WTC11 (cell line): Measurements from ENCODE around the gene IRS2. TPM values are rescaled to one million over a fixed set of nuclear protein-coding genes. Genes with fewer than 3 reads are reported as not detected.

ENCODE experiments used
- ATAC-seq: fragments of 200-7000 bp; cut with Tn5 transposase; 2 replicates; pipeline ENCODE4 v1.10.0; 2021; ENCODE audit warnings: mild to moderate bottlenecking, moderate library complexity
- CTCF ChIA-PET: fragments of 300-600 bp; sonication (Branson Sonifier 250); formaldehyde crosslinking; loops from one replicate; lab custom pipeline; 2021; ENCODE audit warnings: antibody characterized with exemption; lab: Charles Lee
- POLR2A ChIA-PET: fragments of 350-600 bp; sonication (Branson Sonifier 250); formaldehyde crosslinking; loops from one replicate; lab custom pipeline; 2021; ENCODE audit warnings: antibody characterized with exemption; lab: Charles Lee
- DNase-seq: peaks from one replicate; pipeline ENCODE4 v3.0.0; 2021; ENCODE audit warnings: low spot score
- H3K27ac Mint-ChIP-seq: 2 replicates; pipeline ENCODE4 v1.8.0; 2021; ENCODE audit warnings: mixed read lengths
- H3K27me3 Mint-ChIP-seq: 2 replicates; pipeline ENCODE4 v1.8.0; 2021; ENCODE audit warnings: low read depth, mild to moderate bottlenecking, moderate library complexity, mixed read lengths
- H3K36me3 Mint-ChIP-seq: 2 replicates; pipeline ENCODE4 v1.8.0; 2021; ENCODE audit warnings: mixed read lengths
- H3K4me1 Mint-ChIP-seq: 2 replicates; pipeline ENCODE4 v1.8.0; 2022; ENCODE audit warnings: mixed read lengths
- H3K4me3 Mint-ChIP-seq: 2 replicates; pipeline ENCODE4 v1.8.0; 2021; ENCODE audit warnings: mild to moderate bottlenecking, moderate library complexity, mixed read lengths
- H3K9me3 Mint-ChIP-seq: 2 replicates; pipeline ENCODE4 v1.8.0; 2021; ENCODE audit warnings: mixed read lengths
- ATF1 ChIP-seq: sonication (generic); formaldehyde crosslinking; IDR thresholded peaks from 2 replicates; pipeline ENCODE4 v1.8.1; 2023; ENCODE audit warnings: mild to moderate bottlenecking, moderate library complexity, missing genetic modification reagents
- CREM ChIP-seq: sonication (generic); formaldehyde crosslinking; IDR thresholded peaks from 2 replicates; pipeline ENCODE4 v1.8.1; 2022; ENCODE audit warnings: mild to moderate bottlenecking, missing genetic modification reagents, moderate library complexity
- E2F1 ChIP-seq: sonication (generic); formaldehyde crosslinking; IDR thresholded peaks from 2 replicates; pipeline ENCODE4 v1.8.0; 2022; ENCODE audit warnings: mild to moderate bottlenecking, missing genetic modification reagents
- ELF4 ChIP-seq: sonication (generic); formaldehyde crosslinking; IDR thresholded peaks from 2 replicates; pipeline ENCODE4 v1.8.1; 2022; ENCODE audit warnings: low read depth, mild to moderate bottlenecking, moderate library complexity, missing genetic modification reagents
- ERG ChIP-seq: fragments of 250-450 bp; sonication (Bioruptor Pico); IDR thresholded peaks from 2 replicates; pipeline ENCODE4 v1.8.0; 2021; ENCODE audit warnings: mild to moderate bottlenecking
- ESRRA ChIP-seq: sonication (generic); formaldehyde crosslinking; IDR thresholded peaks from 2 replicates; pipeline ENCODE4 v1.8.1; 2022; ENCODE audit warnings: mild to moderate bottlenecking, missing genetic modification reagents, borderline replicate concordance
- GRHL2 ChIP-seq: fragments of 250-450 bp; sonication (Bioruptor Pico); IDR thresholded peaks from 2 replicates; pipeline ENCODE4 v1.8.0; 2022; ENCODE audit warnings: mild to moderate bottlenecking, moderate library complexity; ENCODE audit not compliant: insufficient replicate concordance, severe bottlenecking
- JUN ChIP-seq: sonication (generic); formaldehyde crosslinking; IDR thresholded peaks from 2 replicates; pipeline ENCODE4 v1.8.0; 2023; ENCODE audit warnings: mild to moderate bottlenecking, missing genetic modification reagents
- PRRX2 ChIP-seq: fragments of 250-450 bp; sonication (Bioruptor Pico); IDR thresholded peaks from 2 replicates; pipeline ENCODE4 v1.8.0; 2021; ENCODE audit warnings: mild to moderate bottlenecking
- STAT6 ChIP-seq: sonication (generic); formaldehyde crosslinking; conservative IDR thresholded peaks from 2 replicates; pipeline ENCODE4 v1.8.1; 2023; ENCODE audit warnings: mild to moderate bottlenecking, low read depth, missing genetic modification reagents, moderate library complexity
- TCF7 ChIP-seq: sonication (generic); formaldehyde crosslinking; IDR thresholded peaks from 2 replicates; pipeline ENCODE4 v1.8.0; 2022; ENCODE audit warnings: mild to moderate bottlenecking, low read depth, missing genetic modification reagents, moderate library complexity
- TP53 ChIP-seq: sonication (generic); formaldehyde crosslinking; IDR thresholded peaks from 2 replicates; pipeline ENCODE4 v1.8.1; 2023; ENCODE audit warnings: mild to moderate bottlenecking, missing genetic modification reagents
- ZMAT4 ChIP-seq: fragments of 250-450 bp; sonication (Bioruptor Pico); IDR thresholded peaks from 2 replicates; pipeline ENCODE4 v1.9.0; 2021; ENCODE audit warnings: mild to moderate bottlenecking
- ZNF121 ChIP-seq: sonication (generic); formaldehyde crosslinking; IDR thresholded peaks from 2 replicates; pipeline ENCODE4 v1.8.0; 2023; ENCODE audit warnings: missing genetic modification reagents
- ZNF219 ChIP-seq: sonication (generic); formaldehyde crosslinking; IDR thresholded peaks from 2 replicates; pipeline ENCODE4 v1.8.0; 2023; ENCODE audit warnings: missing genetic modification reagents, mild to moderate bottlenecking, borderline replicate concordance
- total RNA-seq: library from RNA; stranded (reverse); gene quantifications from 3 replicates; pipeline ENCODE4 v1.2.3, GENCODE V29; 2021
- TF ChIP-seq, protein P1 (sequence below): sonication (generic); formaldehyde crosslinking; IDR thresholded peaks from 2 replicates; pipeline ENCODE4 v1.8.1; 2023; ENCODE audit warnings: mild to moderate bottlenecking, missing genetic modification reagents, moderate library complexity
- TF ChIP-seq, protein P2 (sequence below): sonication (generic); formaldehyde crosslinking; IDR thresholded peaks from 2 replicates; pipeline ENCODE4 v1.8.1; 2023; ENCODE audit warnings: mild to moderate bottlenecking, moderate library complexity, missing genetic modification reagents
- TF ChIP-seq, protein P3 (sequence below): fragments of 250-450 bp; sonication (Bioruptor Pico); IDR thresholded peaks from 2 replicates; pipeline ENCODE4 v1.9.0; 2021; ENCODE audit warnings: mild to moderate bottlenecking

Gene IRS2
- total RNA-seq, 1 experiment from 2014 or later: 20.5 TPM

DNA sequence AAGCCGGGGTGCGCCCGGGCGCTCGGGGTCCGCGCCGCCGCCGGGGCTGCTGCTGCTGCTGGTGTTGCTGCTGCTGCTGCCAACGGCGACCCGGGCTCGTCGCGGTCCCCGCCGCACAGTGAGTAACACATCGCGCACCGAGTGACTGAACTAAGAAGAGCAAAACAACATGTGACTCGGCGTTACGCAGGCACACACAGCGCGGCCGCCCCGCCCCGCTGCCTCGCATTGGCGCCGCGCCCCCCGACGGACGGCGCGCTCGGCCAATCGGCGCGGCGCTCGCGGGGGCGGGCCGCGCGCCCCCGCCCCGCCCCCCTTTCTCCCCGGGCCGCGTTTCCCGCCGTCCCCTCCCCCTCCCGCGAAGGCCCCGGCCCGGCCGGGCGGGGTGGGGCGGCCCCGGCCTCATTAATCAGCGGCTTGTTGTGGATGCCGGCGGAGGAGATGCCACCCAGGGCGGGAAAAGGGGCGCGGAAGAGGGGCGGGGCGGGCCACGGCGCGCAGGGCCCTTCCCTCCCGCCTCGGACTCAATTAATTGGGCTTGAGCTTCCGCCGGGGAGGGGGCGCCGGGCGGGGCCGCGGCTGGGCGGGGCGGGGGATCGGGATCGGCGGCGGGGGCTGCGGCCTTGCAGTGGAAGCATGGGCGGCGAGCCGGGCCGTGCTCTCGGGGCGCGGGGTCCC is at the start of gene IRS2 (continued):
- TF ChIP-seq STAT6 (CRISPR knock-in tag): no peak
- TF ChIP-seq CREM (CRISPR knock-in tag): no peak
- TF ChIP-seq, protein P1, sequence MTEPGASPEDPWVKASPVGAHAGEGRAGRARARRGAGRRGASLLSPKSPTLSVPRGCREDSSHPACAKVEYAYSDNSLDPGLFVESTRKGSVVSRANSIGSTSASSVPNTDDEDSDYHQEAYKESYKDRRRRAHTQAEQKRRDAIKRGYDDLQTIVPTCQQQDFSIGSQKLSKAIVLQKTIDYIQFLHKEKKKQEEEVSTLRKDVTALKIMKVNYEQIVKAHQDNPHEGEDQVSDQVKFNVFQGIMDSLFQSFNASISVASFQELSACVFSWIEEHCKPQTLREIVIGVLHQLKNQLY (CRISPR knock-in tag): no peak
- TF ChIP-seq, protein P2, sequence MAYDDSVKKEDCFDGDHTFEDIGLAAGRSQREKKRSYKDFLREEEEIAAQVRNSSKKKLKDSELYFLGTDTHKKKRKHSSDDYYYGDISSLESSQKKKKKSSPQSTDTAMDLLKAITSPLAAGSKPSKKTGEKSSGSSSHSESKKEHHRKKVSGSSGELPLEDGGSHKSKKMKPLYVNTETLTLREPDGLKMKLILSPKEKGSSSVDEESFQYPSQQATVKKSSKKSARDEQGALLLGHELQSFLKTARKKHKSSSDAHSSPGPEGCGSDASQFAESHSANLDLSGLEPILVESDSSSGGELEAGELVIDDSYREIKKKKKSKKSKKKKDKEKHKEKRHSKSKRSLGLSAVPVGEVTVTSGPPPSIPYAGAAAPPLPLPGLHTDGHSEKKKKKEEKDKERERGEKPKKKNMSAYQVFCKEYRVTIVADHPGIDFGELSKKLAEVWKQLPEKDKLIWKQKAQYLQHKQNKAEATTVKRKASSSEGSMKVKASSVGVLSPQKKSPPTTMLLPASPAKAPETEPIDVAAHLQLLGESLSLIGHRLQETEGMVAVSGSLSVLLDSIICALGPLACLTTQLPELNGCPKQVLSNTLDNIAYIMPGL (CRISPR knock-in tag): no peak
- no peak for TF ChIP-seq TCF7
- no peak for TF ChIP-seq ZNF219 (CRISPR knock-in tag)
- TF ChIP-seq ELF4 (CRISPR knock-in tag): no peak
- TF ChIP-seq TP53 (CRISPR knock-in tag): no peak
- no peak for TF ChIP-seq E2F1 (CRISPR knock-in tag)
- TF ChIP-seq GRHL2 (CRISPR knock-in tag): no peak
- no peak for TF ChIP-seq ERG (CRISPR knock-in tag)
- no peak for TF ChIP-seq ZNF121 (CRISPR knock-in tag)
- TF ChIP-seq PRRX2 (CRISPR knock-in tag): no peak
- TF ChIP-seq ATF1 (CRISPR knock-in tag): no peak
- no peak for TF ChIP-seq ZMAT4
- no peak for TF ChIP-seq ESRRA (CRISPR knock-in tag)
- TF ChIP-seq JUN (CRISPR knock-in tag): no peak
- TF ChIP-seq, all 79 proteins: peak for 11

GRCh38 chr13:109834973-109835720 is 48.8 kb upstream of the IRS2 start:
- TF ChIP-seq, protein P3, sequence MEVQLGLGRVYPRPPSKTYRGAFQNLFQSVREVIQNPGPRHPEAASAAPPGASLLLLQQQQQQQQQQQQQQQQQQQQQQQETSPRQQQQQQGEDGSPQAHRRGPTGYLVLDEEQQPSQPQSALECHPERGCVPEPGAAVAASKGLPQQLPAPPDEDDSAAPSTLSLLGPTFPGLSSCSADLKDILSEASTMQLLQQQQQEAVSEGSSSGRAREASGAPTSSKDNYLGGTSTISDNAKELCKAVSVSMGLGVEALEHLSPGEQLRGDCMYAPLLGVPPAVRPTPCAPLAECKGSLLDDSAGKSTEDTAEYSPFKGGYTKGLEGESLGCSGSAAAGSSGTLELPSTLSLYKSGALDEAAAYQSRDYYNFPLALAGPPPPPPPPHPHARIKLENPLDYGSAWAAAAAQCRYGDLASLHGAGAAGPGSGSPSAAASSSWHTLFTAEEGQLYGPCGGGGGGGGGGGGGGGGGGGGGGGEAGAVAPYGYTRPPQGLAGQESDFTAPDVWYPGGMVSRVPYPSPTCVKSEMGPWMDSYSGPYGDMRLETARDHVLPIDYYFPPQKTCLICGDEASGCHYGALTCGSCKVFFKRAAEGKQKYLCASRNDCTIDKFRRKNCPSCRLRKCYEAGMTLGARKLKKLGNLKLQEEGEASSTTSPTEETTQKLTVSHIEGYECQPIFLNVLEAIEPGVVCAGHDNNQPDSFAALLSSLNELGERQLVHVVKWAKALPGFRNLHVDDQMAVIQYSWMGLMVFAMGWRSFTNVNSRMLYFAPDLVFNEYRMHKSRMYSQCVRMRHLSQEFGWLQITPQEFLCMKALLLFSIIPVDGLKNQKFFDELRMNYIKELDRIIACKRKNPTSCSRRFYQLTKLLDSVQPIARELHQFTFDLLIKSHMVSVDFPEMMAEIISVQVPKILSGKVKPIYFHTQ (CRISPR knock-in tag): no peak
- no peak for TF ChIP-seq TP53 (CRISPR knock-in tag)
- ChIA-PET POLR2A (no interaction called here), CTCF (no interaction called here)
- no peak overlapping the region for H3K27ac Mint-ChIP-seq
- no peak overlapping the region for H3K4me3 Mint-ChIP-seq
- no peaks in the 10 kb centered on the region for H3K27me3 Mint-ChIP-seq
- DNase-seq (no peak), ATAC-seq (no peak)
- peaks cover 23% of the 10 kb centered on the region for H3K4me1 Mint-ChIP-seq
- 0 out of 2 replicates have a peak, but pooled peaks cover 4% of the 10 kb centered on the region for H3K36me3 Mint-ChIP-seq
- peaks cover 9% of the 10 kb centered on the region for H3K9me3 Mint-ChIP-seq
